DMS153 (cell line): ENCODE data around the gene CITED2.
"Not testable (repeated sequence)": the region's sequence is repeated elsewhere in the genome, so short reads cannot be mapped to it uniquely, and the experiment has no call there.

ENCODE experiments used
- DNase-seq: peaks from one replicate; lab custom pipeline; 2025; lab: John Stamatoyannopoulos, UW

CITED2 gene, protein sequence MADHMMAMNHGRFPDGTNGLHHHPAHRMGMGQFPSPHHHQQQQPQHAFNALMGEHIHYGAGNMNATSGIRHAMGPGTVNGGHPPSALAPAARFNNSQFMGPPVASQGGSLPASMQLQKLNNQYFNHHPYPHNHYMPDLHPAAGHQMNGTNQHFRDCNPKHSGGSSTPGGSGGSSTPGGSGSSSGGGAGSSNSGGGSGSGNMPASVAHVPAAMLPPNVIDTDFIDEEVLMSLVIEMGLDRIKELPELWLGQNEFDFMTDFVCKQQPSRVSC

GRCh38 chr6:139374357-139375225, at the start of gene CITED2:
Gene CITED2, minus strand, starts transcription at chr6:139374648. Its CDS starts 704 bp downstream, at chr6:139373944.
- DNase-seq = peak; percentile 91

DNA sequence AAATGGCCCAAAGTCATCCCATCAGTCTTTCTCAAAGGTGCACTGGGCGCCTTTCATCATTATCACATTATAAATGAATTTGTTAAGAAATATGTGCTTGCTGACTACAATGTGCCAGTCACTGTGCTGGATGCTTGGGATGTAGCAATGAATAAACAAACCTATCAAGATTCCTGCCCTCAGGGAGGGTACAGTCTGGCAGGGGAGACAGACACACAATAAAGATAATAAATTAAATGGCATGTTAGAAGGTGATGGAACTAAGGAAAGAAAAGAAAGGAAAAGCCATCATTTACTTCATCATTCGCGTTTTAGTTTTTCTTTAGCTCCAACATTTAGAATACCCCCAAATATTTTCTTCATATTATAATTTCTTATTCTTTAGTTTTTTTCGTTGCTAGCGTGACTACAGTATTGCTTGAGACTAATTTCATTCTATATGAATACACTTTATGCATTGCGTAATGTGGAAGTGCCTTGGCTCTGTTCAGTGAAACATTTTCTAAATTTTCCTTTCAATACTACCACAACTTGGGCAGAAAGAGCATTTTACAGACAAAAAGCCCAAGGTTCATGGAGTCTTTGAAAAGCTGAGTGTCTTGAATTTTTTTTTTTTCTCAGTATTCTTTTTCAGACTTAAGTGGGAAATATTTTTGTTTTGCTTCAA, 48.7 kb upstream of the CITED2 start:
- no peak for DNase-seq

GRCh38 chr6:139422105-139423036, 47.9 kb upstream of the CITED2 start:
- no peak for DNase-seq

- DNase-seq = no peak
Measured at GRCh38 chr6:139418481-139419132, 44.2 kb upstream of the CITED2 start.

DNA sequence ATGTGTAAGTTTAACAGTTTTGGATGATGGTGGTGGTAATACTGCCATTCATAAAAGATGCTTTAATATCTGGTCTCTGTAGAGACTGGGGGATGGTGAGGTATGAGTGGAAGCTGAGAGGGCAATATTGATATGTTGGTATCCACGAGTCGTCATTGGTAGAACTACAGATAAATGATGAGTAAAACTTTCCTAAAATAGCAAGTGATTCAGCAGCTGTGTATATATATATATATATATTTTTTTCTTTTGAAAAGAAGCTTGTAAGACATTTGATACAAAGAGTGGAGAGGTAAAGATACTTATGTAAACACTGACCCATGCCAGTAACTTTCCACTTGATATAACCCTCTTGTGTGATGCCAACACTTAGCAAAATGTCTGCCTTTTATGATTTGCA, 41.7 kb upstream of the CITED2 start:
- DNase-seq = no peak

GRCh38 chr6:139415365-139415764, 40.9 kb upstream of the CITED2 start:
- no peak for DNase-seq

DNA sequence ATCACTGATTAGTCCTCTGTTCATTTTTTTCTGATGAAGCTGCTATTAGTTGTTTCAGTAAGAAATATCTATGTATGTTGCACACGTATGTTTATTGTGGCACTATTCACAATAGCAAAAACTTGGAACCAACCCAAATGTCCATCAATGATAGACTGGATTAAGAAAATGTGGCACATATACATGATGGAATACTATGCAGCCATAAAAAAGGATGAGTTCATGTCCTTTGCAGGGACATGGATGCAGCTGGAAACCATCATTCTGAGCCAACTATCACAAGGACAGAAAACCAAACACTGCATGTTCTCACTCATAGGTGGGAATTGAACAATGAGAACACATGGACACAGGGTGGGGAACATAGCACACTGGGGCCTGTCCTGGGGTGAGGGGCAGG, 37.7 kb upstream of the CITED2 start:
- DNase-seq = not testable (repeated sequence)

DNA sequence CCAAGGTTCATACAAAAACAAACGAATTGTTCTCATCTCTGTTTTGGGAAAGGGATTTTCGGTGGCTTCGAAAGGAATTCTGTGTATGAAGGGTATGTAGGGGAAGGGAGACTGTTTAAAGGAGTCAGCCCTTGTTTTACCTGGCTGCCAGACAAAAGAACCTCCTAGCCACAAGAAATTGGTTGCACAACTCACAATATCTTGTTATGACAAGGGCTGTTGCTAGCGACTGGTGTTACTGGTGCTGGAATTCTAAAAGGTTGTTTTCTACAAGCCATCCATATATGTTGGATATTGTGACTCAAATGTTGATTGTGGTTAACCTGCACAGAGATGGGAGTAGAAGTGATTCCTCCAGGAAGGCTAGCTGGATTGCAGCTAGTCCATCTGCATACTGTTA, 34.6 kb upstream of the CITED2 start:
- DNase-seq = no peak

GRCh38 chr6:139407718-139408222, 33.3 kb upstream of the CITED2 start:
- no peak for DNase-seq

GRCh38 chr6:139406577-139407343, 32.3 kb upstream of the CITED2 start:
- no peak for DNase-seq

DNA sequence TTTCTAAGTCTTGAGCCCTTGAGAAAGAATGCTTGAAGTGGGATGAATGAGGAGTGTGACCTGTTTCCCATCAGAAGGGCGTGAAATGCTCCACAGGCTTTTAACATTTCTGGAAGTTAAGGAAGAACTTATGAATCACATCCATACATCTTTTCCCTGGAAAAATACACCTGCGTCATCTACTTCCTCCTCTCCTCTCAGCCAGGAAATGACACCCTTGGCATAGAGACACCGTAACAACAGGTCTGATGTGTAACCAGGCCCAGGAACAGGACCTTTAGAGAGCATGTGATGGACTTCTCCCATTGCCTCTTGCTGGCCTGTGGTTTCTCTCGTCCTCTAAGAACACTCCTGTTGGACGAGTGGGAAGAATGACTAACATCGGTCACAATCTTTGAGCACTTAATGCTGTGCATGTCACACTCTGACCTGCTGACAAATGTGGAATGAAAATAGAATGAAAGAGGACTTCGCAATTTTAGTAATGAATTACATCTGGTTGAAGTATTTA, 28.5 kb upstream of the CITED2 start:
- DNase-seq = no peak

GRCh38 chr6:139398658-139399057, 24.2 kb upstream of the CITED2 start:
- no peak for DNase-seq

DNA sequence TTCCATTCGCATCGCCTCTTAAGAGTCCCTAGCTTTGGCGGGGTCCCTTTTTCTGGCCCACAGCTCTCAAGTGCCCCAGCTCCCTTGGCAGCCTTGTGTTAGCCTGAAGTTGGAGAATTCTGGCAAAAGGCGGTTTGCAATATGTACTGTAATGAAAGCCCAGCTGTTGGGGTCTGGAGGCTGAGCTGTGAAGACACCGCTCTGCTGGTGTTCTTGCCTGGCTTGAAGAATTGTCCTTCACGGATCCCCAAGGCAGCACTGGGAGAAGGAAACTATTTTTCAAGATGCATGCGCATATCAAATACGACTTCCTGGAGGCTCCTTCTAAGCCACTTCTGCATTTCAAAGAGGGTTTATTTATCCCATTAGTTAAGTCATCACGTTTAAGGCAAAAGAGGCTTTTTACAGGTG, 21.4 kb upstream of the CITED2 start:
- no peak for DNase-seq

DNA sequence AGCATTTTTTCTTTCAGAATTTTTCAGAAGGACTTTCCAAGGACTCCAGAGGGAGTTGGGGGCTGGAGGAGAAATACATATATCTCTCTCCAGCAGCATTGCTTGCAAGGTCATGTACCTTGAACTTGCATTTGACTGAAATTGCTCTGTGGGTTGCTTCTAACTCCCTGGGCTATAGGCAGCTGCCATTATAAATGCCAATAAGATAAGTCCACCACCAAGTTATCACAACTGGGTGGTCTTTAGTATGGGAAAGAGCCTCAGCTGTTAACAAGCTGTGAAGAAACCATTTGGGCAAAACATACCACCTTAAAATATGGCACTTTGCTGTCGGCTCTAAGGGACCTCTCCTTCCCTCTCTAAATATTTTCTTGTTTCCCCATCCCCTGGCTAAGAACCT, 20.9 kb upstream of the CITED2 start:
- no peak for DNase-seq

DNA sequence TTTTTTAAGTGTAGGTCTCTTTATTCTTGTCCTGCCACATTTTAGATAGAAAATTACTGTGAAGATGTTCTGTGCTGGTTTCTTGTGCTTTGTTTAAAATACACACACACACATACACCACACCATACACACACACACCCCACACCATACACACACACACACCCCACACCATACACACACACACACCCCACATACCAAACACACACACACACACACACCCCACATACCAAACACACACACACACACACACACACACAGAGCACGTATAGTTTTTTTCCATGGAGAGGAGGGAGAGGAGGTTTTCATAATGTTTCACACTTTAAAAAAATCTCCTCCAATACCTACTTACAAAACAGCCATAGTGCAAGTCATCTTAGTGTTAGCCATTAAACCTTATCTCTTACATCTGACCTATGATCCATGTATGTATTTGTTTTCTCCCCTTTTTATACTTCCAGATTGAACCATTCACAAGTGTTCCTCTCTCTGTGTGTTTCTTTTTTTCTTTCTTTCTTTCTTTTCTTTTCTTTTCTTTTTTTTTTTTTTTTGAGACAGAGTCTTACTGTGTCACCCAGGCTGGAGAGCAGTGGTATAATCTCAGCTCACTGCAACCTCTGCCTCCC, 19.7 kb upstream of the CITED2 start:
- no peak for DNase-seq

DNA sequence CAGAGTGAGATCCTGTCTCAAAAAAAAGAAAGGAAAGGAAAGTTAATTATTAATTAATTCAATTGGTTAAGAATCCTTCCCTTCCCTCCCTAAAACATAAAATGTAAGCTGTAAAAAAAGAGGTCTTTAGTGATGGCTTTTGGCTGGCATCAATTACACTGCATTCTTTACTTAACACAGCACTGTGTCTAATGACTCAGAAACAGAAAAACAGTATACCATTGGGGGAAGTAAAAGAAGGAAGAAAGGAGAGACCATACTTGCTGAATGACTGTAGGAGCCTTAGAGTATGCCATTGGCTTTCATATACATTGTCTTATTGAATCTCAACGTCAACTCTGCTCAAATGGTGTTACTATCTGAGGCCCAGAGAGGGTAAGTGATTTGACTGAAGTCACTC, 18.3 kb upstream of the CITED2 start:
- no peak for DNase-seq

DNA sequence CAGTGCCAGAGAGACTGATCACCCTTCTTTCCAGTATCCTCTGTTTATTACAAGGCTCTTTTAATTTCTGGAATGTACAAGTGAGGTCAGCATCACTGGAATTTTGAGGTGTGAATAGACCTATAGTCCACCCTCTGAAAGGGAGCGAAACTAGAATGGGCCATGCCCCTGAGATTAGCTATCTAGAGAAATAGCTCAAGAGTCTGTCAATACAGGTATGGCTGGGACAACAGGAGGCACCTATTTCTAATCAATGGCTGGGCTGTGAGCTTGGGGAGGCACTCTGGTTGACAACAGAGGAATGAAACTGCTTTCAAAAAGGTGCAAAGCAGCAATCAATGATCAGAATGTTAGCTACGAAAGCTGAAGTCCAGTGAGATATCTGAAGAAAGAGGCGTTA, 17.3 kb upstream of the CITED2 start:
- DNase-seq = no peak

DNA sequence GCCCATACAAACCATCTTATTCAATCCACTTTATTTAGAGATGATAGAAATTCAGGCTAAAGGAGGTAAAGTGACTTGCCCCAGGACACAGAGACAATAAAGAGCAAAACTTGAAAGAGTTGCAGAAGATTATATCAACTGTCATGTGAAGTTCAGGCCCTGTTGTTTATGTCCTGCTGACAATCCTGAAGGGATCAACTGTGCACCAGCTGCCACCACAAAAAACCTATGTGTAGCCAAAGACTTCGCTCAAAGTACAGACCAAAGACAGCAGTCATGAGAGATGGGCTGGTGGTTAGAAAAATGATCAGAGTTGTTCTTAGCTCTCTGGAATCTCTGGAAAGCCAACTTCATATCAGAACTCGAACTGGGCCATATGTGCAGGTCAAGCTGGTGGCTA, 16.0 kb upstream of the CITED2 start:
- no peak for DNase-seq

GRCh38 chr6:139388384-139388783, 13.9 kb upstream of the CITED2 start:
- no peak for DNase-seq

GRCh38 chr6:139386404-139386803, 12.0 kb upstream of the CITED2 start:
- no peak for DNase-seq
